Activated CD4-positive, alpha-beta T cell treated with anti-CD3 and anti-CD28 coated beads, Interleukin-10, Interleukin-2, amounts not matched to agents 100 ng/mL and 50 ng/mL, durations not matched to agents 16 hours and 8 hours (primary cell): Measurements from ENCODE around the gene SEC14L1.
"Not testable (repeated sequence)": the region's sequence is repeated elsewhere in the genome, so short reads cannot be mapped to it uniquely, and the experiment has no call there.

Source experiments
- DNase-seq: peaks from one replicate; pipeline ENCODE4 v3.0.0-alpha.2; 2020

Gene SEC14L1

GRCh38 chr17:77140878-77141767, at the start of gene SEC14L1:
Gene SEC14L1, plus strand, starts transcription at chr17:77140969. Its CDS starts 2,628 bp downstream, at chr17:77143597.
- peak; percentile 60 for DNase-seq

DNA sequence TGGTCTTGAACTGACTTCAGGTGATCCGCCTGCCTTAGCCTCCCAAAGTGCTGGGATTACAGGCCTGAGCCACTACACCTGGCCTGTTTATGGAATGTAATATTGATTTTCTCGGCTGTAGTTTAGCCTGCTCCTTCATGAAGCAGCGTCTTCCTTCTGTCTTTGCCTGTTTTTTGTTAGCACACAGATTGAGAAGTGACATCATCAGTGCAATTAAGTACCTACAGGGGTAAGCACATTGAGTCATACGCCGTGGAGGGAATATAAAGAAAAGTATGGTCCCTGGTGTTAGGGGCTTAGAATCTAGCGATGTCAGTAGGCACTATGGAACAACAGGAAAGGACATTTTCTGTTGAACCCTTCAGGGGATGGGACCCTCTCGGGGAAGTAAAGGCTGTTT, 48.7 kb upstream of the SEC14L1 start:
- DNase-seq, result no peak

GRCh38 chr17:77095461-77095860, 45.3 kb upstream of the SEC14L1 start:
- no peak for DNase-seq

DNA sequence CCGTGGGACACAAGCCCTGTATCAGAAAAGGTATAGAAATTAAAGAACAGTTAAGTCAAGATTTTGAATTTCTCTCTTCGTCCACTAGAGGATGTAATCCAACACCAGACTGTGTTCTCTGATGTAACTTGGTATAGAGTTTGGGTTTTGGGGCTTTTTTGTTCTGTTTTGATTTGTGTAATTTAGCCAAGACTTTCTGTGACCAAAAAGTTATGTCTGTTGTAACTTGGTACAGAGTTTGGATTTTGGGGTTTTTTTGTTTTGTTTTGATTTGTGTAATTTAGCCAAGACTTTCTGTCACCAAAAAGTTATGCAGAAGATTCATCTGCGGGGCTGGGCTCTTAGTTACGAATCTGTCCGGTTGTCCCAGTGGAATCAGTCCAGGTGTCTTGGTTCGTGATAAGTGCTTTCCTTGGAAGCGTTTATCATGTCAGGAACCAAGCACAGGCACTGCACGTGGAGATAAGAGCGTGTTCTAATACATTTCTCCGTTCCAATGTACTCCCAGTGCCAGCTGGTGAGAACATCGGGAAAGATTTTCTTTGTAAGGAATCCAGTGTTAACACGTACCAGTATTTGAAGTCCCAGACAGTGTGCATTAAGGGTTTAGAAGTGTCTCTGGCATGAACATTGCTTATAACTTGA, 44.1 kb upstream of the SEC14L1 start:
- peak; percentile 29 for DNase-seq

DNA sequence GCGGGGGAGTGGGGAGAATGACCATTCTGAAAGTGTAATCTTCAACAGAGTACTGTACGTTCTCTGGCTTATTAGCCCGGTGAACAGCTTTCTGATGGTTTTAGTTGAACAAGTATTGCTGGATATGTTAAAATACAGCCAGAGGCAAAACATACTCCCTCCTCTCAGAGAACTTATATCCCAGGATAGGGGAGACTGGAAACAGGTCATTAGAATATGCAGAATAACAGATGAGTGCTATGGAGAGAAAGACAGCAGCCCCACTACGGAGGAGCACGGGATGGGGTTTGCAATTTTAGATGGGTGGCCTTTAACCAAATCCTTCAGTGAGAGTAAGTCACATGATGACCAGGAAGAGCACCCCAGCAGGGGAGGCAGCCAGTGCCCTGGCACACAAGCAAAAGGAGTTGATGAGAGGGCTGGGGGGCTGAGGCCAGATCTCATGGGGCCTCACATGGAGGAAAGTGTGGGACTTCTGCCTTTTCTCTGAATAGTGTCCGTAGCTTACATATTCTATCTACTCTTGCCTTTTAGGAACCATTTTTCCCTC, 43.1 kb upstream of the SEC14L1 start:
- DNase-seq, result no peak

DNA sequence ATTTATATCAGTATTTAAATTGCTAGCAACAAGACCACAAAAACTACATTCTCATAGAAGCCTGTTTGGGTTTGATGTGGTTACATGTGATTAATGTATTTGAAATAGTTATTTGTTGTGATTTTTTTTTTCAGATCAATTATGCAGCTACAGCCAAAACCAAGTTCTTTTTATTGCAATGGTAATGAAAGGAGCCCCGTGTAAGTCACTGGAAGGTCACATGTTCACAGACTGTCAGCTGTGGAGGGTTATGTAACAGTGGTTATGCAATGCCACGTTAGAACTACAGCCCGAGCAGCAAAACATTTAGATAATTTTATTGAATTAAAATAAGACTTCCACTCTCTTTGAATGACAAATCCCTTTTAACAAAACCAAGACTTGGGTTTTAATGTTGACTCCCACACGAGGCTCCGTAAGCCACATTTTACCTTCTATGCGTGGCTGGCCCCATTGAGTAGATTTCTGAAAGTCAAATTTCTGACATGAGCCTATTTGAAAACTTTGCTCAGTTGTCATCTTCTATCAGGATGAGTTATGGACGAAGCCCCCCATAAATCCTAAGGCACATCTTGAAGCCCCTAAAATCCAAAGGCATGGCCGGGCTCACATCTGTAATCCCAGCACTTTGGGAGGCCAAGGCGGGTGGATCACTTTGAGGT, 41.8 kb upstream of the SEC14L1 start:
- no peak for DNase-seq

DNA sequence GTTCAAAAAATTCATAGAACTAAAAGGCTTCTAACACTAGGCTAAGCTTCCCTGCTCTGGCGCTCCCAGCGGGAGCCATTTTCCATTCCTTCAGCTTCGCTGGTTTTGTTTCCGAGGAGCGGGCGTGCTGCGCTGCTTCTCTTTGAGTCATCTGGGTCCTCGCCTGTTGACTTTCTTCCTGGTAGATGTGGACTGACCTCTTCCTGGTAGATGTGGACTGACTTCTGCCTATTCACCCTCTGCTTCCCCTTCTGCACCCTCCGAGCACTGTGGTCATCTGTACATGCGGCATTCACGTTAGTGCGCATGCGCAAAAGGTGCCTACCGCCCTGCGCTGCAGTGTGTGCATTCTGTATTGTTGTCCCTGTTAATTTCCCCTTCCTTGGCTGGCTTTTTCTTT, 40.8 kb upstream of the SEC14L1 start:
- DNase-seq, result no peak

GRCh38 chr17:77101521-77102410, 39.0 kb upstream of the SEC14L1 start:
- DNase-seq, result no peak

DNA sequence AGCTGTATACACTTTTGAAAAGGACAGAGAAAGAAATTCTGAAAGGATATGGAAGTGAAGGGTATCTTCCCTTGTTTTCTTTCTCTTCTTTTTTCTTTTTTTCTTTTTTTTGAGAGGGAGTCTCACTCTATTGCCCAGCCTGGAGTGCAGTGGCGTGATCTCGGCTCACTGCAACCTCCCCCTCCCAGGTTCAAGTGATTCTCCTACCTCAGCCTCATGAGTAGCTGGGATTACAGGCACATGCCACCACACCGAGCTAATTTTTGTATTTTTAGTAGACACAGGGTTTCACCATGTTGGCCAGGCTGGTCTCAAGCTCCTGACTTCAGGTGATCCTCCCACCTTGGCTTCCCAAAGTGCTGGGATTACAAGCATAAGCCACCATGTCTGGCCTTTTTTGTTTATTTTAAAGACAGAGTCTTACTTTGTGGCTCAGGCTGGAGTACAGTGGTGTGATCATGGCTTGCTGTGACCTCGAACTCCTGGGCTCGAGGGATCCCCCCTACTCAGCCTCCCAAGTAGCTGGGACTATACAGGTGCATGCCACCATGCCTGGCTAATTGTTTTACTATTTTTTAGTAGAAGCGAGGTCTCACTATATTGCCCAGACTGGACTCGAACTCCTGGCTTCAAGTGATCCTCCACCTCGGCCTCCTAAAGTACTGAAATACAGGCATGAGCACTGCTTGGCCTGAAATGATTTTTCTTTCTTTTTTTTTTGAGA, 38.2 kb upstream of the SEC14L1 start:
- DNase-seq, result not testable (repeated sequence)

DNA sequence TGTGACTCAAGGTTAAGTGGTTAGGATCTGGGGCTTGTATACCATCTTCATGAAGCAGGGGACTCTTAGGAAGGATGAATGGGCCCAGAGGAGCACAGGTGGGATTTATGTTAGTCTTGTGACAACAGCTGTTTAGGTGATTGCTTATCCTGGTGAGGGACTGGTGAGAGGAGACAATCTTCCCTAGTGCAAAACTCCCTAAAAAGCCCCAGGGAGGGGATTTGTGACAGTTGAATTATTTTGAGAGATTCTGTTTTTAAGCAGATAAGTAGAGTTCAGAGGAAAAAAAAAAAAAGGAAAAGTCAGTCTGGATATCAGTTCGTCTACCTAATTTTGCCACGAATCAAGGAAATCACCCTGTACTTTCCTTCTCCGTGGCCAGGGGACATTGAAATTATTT, 35.1 kb upstream of the SEC14L1 start:
- no peak for DNase-seq

DNA sequence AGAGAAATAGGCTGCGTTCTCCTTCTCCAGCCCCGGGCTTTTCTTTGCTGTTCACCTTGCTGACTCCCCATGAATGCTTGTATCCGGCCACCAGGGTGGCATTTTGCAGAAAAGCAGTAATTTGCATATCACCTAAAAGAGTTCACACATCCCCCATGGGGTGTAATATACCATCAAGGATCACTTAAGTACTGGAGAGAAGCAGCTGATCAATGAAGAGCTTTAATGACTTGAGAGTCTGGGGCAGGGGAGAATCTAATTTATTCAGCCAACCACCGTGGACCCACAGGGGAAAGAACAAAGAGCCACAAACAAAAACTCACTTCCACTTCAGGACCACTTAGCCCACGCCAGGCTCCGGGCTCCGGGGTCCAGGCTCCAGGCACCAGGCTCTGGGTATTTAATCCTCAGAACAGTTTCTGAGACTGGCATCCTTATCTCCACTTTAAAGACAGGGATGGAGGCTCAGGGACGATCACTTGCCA, 33.9 kb upstream of the SEC14L1 start:
- no peak for DNase-seq

- no peak for DNase-seq
Measured at GRCh38 chr17:77107506-77108433, 33.0 kb upstream of the SEC14L1 start.

DNA sequence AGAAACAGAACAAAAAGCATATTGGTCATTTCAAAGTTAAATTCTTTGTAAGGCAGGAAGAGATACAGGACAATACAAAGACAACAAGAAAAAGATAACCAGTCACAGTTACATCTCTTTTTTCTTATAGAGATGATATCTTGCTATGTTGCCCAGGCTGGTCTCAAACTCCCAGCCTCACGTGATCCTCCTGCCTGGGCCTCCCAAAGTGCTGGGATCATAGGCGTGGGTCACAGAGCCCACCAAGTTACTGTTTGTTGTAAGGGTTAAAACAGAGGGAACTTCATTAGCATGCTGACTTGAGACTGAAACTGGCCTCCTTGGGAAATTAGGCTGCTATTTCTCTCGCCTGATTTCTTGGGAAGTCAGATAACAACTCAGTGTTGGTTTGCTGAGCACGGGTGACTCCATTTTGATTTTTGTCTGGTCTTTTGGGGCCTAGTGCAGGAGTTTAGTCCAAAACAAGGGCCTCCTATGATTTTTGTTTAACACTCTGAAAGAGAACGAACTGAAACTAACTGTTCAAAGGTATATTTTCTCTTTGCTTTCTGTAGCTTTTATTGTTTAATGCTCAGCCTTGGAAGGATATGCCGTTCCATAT, 31.5 kb upstream of the SEC14L1 start:
- DNase-seq, result no peak

DNA sequence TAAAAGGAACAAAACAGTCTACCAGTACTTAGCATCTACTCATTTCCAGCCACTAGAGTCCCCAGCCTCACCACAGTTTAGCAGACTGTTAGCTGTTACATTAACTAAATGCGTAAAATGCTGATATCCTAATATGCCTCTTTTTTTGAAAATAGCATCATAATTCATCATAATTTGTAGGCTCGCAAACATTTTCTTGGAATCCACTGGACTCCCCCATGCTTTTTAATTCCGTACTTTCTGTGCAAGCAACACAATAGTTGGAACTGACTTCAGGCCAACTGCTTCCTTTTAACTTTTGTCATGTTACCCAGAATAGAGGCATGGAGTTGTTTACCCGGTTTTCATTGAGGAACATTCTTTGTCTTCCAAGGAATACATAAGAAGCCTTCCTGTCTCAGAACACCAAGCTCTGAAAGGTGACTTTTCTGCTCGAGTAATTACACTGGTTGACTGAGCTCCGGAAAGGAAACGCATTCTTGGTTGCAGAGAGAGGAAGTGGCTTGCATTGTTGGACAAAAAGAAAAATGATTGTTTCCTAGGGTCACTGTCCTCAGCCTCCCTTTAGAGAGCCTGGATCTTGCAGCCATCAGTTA, 30.9 kb upstream of the SEC14L1 start:
- no peak for DNase-seq

DNA sequence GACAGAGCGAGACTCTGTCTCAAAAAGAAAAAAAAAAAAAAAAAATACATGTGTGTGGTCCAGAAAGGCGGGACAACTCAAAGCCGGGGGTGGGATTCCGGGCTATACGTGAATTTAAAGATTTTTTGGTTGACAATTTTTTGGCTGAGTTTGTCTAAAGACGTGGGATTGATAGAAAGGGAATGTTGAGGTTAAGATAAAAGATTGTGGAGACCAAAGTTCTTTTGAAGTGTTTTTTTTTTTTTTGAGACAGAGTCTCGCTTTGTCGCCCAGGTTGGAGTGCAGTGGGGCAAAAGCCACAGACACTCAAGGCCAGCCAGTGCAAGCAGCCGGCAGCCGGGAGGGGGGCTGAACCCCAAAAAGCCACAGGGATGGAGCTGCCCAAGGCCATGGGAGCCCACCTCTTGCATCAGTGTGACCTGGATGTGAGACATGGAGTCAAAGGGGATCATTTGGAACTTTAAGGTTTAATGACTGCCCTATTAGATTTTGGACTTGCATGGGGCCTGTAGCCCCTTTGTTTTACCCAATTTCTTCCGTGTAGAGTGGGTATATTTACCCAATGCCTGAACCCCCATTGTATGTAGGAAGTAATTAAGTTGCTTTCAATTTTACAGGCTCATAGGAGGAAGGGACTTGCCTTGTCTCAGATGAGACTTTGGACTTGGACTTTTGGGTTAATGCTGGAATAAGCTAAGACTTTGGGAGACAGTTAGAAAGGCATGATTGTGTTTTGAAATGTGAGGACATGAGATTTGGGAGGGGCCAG, 29.4 kb upstream of the SEC14L1 start:
- not testable (repeated sequence) for DNase-seq

DNA sequence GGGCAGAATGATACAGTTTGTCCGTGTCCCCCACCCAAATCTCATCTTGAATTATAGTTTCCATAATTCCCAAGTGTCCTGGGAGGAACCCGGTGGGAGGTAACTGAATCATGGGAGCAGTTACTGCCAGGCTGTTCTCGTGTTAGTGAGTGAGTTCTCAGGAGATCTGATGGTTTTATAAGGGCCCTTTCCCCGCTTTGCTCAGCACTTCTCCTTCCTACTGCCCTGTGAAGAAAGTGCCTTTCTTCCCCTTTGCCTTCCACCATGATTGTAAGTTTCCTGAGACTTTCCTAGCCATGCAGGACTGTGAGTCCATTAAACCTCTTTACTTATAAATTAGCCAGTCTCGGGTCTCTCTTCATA, 28.9 kb upstream of the SEC14L1 start:
- DNase-seq, result no peak

DNA sequence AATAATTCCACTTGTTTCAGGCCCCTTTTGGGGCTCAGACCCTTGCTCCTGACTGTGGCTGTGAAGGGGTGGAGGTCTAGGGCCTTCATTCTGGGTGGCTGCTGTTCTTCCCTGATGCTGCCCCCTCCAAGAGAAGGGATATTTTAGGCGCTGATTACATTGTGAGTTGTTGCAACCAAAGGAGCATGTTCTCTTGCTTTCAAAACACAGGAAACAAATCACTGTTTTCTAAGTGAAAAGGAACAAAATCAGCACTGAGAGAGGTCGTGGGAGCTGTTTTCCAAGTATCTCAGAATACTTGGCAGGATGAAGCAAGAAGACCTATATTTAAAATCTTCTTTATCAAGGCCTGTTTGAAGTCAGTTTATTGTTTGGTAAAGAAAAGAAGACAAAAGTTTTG, 25.3 kb upstream of the SEC14L1 start:
- no peak for DNase-seq

- DNase-seq, result no peak
Measured at GRCh38 chr17:77115947-77116346, 24.8 kb upstream of the SEC14L1 start.

GRCh38 chr17:77116371-77116860, 24.4 kb upstream of the SEC14L1 start:
- DNase-seq, result no peak
